ENCODE data around the gene DISP2. TPM values are rescaled to one million over a fixed set of nuclear protein-coding genes. Genes with fewer than 3 reads are reported as not detected.

The DISP2 gene
- total RNA-seq, 1 experiment from 2014 or later, result 0.35 TPM

GRCh38 chr15:40344217-40344616 is 13.8 kb upstream of the DISP2 start:
- intact Hi-C loops (cut with micrococcal nuclease; ENCODE audit: unreplicated experiment), result no loop called here
- BruUV-seq (replicated peaks), result no TSS peak
- H3K4me1 ChIP-seq (replicated peaks; ENCODE audit: insufficient read depth), result peaks cover 79% of the 10 kb centered on the region

DNA sequence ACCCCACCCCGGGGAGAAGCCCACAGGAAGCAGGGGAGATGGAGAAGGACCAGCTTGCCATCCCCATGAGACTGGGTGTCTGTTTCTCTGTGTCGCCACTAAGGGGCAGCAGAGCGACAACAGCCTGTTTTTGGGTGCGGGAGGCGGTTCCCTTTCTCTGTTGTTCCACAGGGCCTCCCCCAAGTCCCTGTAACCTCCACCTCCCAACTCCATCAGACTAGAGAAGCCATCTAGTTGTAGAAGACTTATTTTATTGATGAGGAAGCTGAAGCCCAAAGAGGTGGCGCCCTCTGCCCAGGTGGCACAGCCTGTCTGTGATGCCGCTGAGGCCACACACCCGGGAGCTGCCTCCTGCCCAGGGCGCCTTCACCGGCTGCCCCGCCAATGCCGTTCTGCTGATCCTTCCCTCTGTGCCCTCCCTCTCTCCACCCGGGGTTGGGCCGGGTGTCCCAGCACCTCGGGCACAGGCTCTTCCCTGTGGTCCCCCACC is 13.3 kb upstream of the DISP2 start:
- Histone ChIP-seq H2AFZ (no peak overlapping the region), H3K4me1 (replicated peaks; ENCODE audit: insufficient read depth) (peaks cover 83% of the 10 kb centered on the region), H3K4me2 (peak overlapping the region; percentile 97), H3K27me3 (ENCODE audit: insufficient read depth, low read depth) (no peaks in the 10 kb centered on the region), H3F3A (ENCODE audit: insufficient read depth, low read depth) (peaks cover 29% of the 10 kb centered on the region), H3K27ac (peak overlapping the region; percentile 93; the same call in 1 of the 2 replicates), H3K9me3 (ENCODE audit: insufficient read depth, low read depth) (no peaks in the 10 kb centered on the region), H4K20me1 (ENCODE audit: insufficient read depth) (no peaks in the 10 kb centered on the region), H3K79me2 (ENCODE audit: low read depth) (peaks cover 15% of the 10 kb centered on the region), H3K36me3 (ENCODE audit: low read depth) (no peaks in the 10 kb centered on the region), H3K9me2 (ENCODE audit: insufficient read depth) (no peaks in the 10 kb centered on the region), H3K4me3 (peak overlapping the region; percentile 51; the same call in 1 of the 2 replicates)
- POLR2A ChIA-PET (ENCODE audit: unreplicated experiment), result interaction anchor here (0.6 kb wide), 1 partner anchor 211 kb away, joined by 3 read pairs; no protein-coding TSS in a partner anchor
- DNase-seq, result peak; percentile 44 to 52
- no TSS peak for BruUV-seq (replicated peaks)
- intact Hi-C loops (cut with micrococcal nuclease; ENCODE audit: unreplicated experiment), result no loop called here
- TF ChIP-seq CTCF (conservative IDR thresholded peaks at IDR 0.05), result peak; percentile 72
- no peak for TF ChIP-seq EZH2 (IDR thresholded peaks at IDR 0.05; ENCODE audit: low read depth)
- CTCF ChIA-PET, result interaction anchor here (0.9 to 1.7 kb wide), 4 partner anchors 13 to 54 kb away, joined by 3 to 17 read pairs (median 4); partner anchors contain the start of gene DISP2

More at GRCh38 chr15:40344217-40344616, 13.8 kb upstream of the DISP2 start:
- peak overlapping the region; percentile 93 for H3K27ac ChIP-seq
- H3K4me3 ChIP-seq, result peak overlapping the region; percentile 51
- H3K9me2 ChIP-seq (ENCODE audit: insufficient read depth), result no peaks in the 10 kb centered on the region
- no peaks in the 10 kb centered on the region for H3K9me3 ChIP-seq (ENCODE audit: insufficient read depth, low read depth)
- H3K79me2 ChIP-seq (ENCODE audit: low read depth), result peaks cover 20% of the 10 kb centered on the region
- ChIA-PET POLR2A (ENCODE audit: unreplicated experiment) (interaction anchor here (0.6 kb wide), 1 partner anchor 211 kb away, joined by 3 read pairs; no protein-coding TSS in a partner anchor), CTCF (interaction anchor here (0.9 to 1.7 kb wide), 4 partner anchors 14 to 53 kb away, joined by 3 to 17 read pairs (median 4); partner anchors contain the start of gene DISP2)
- H3F3A ChIP-seq (ENCODE audit: insufficient read depth, low read depth), result peaks cover 32% of the 10 kb centered on the region
- no peak overlapping the region for H2AFZ ChIP-seq
- H3K4me2 ChIP-seq, result peak overlapping the region; percentile 97
- no peaks in the 10 kb centered on the region for H3K27me3 ChIP-seq (ENCODE audit: insufficient read depth, low read depth)
- H3K36me3 ChIP-seq (ENCODE audit: low read depth), result no peaks in the 10 kb centered on the region
- no peak for TF ChIP-seq EZH2 (IDR thresholded peaks at IDR 0.05; ENCODE audit: low read depth)
- H4K20me1 ChIP-seq (ENCODE audit: insufficient read depth), result no peaks in the 10 kb centered on the region
- no peak for DNase-seq

- no peaks in the 10 kb centered on the region for H3K27me3 ChIP-seq (ENCODE audit: insufficient read depth, low read depth)
- TF ChIP-seq CTCF (conservative IDR thresholded peaks at IDR 0.05) (no peak), EZH2 (IDR thresholded peaks at IDR 0.05; ENCODE audit: low read depth) (no peak)
- H3K9me3 ChIP-seq (ENCODE audit: insufficient read depth, low read depth), result no peaks in the 10 kb centered on the region
- H4K20me1 ChIP-seq (ENCODE audit: insufficient read depth), result no peaks in the 10 kb centered on the region
- POLR2A ChIA-PET (ENCODE audit: unreplicated experiment), result no interaction called here
- no peak for DNase-seq
- no peak overlapping the region for H3K27ac ChIP-seq
- no peak overlapping the region for H3K4me3 ChIP-seq
- peaks cover 8% of the 10 kb centered on the region for H3K79me2 ChIP-seq (ENCODE audit: low read depth)
- H2AFZ ChIP-seq, result no peak overlapping the region
- H3K4me1 ChIP-seq (replicated peaks; ENCODE audit: insufficient read depth), result peaks cover 85% of the 10 kb centered on the region
- H3F3A ChIP-seq (ENCODE audit: insufficient read depth, low read depth), result peaks cover 29% of the 10 kb centered on the region
- H3K9me2 ChIP-seq (ENCODE audit: insufficient read depth), result no peaks in the 10 kb centered on the region
- no TSS peak for BruUV-seq (replicated peaks)
- intact Hi-C loops (cut with micrococcal nuclease; ENCODE audit: unreplicated experiment), result no loop called here
- CTCF ChIA-PET, result no interaction called here
- H3K36me3 ChIP-seq (ENCODE audit: low read depth), result no peaks in the 10 kb centered on the region
- no peak overlapping the region for H3K4me2 ChIP-seq
Observed at GRCh38 chr15:40345225-40345866, 12.7 kb upstream of the DISP2 start.
